Fibroblast of mammary gland (primary cell): Measurements from ENCODE around the gene OR4Q3.
"Not testable (repeated sequence)": the region's sequence is repeated elsewhere in the genome, so short reads cannot be mapped to it uniquely, and the experiment has no call there.

Experiments used
- DNase-seq: peaks from one replicate; pipeline ENCODE4 v3.0.0-alpha.2; 2010; ENCODE audit warnings: low read depth
- H3K4me3 ChIP-seq: 2 replicates; pipeline ENCODE4 v1.5.1; 2011; ENCODE audit warnings: low read depth, mild to moderate bottlenecking, low read length, moderate library complexity; ENCODE audit not compliant: control insufficient read depth
- TF ChIP-seq, protein P1 (sequence below): conservative IDR thresholded peaks from 2 replicates; pipeline ENCODE4 v1.5.1; 2011; ENCODE audit warnings: low read depth, low read length, inconsistent platforms; ENCODE audit not compliant: control insufficient read depth, insufficient read depth

Gene OR4Q3

DNA sequence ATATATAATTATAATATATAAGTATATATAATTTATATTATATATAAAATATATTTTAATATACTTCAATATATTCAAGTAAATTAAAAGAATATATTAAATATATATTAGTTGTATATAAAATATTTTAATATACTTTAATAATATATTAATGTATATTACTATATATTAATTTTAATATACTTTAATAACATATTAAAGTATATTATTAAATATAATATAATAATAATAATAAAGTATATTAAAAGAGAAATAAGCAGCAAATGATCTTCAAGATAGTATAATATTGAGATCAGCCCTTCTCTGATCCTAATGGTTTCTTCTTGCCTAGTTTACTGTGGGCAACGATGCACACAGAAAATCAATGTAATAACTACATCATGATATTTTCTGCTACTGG lies 32.2 kb downstream of the OR4Q3 start:
- H3K4me3 ChIP-seq: no peak overlapping the region
- DNase-seq: no peak
- TF ChIP-seq, protein P1, sequence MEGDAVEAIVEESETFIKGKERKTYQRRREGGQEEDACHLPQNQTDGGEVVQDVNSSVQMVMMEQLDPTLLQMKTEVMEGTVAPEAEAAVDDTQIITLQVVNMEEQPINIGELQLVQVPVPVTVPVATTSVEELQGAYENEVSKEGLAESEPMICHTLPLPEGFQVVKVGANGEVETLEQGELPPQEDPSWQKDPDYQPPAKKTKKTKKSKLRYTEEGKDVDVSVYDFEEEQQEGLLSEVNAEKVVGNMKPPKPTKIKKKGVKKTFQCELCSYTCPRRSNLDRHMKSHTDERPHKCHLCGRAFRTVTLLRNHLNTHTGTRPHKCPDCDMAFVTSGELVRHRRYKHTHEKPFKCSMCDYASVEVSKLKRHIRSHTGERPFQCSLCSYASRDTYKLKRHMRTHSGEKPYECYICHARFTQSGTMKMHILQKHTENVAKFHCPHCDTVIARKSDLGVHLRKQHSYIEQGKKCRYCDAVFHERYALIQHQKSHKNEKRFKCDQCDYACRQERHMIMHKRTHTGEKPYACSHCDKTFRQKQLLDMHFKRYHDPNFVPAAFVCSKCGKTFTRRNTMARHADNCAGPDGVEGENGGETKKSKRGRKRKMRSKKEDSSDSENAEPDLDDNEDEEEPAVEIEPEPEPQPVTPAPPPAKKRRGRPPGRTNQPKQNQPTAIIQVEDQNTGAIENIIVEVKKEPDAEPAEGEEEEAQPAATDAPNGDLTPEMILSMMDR: no peak

GRCh38 chr14:19785848-19786247 lies 42.5 kb downstream of the OR4Q3 start:
- DNase-seq, H3K4me3 ChIP-seq: not testable (repeated sequence)

- not testable (repeated sequence) for H3K4me3 ChIP-seq, DNase-seq
Measured at GRCh38 chr14:19787318-19787717, 43.9 kb downstream of the OR4Q3 start.

GRCh38 chr14:19788150-19788549 lies 44.8 kb downstream of the OR4Q3 start:
- DNase-seq, H3K4me3 ChIP-seq: not testable (repeated sequence)

DNA sequence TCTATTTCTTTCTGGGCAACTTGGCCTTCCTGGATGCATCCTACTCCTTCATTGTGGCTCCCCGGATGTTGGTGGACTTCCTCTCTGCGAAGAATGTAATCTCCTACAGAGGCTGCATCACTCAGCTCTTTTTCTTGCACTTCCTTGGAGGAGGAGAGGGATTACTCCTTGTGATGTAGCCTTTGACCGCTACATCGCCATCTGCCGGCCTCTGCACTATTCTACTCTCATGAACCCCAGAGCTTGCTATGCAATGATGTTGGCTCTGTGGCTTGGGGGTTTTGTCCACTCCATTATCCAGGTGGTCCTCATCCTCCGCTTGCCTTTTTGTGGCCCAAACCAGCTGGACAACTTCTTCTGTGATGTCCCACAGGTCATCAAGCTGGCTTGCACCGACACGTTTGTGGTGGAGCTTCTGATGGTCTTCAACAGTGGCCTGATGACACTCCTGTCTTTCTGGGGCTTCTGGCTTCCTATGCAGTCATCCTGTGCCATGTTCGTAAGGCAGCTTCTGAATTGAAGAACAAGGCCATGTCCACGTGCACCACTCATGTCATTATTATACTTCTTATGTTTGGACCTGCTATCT lies 53.2 kb downstream of the OR4Q3 start:
- H3K4me3 ChIP-seq: not testable (repeated sequence)

More for the DNA sequence above, 53.2 kb downstream of the OR4Q3 start:
- not testable (repeated sequence) for DNase-seq
